ENCODE measurements around the gene POR. TPM values are rescaled to one million over a fixed set of nuclear protein-coding genes. Genes with fewer than 3 reads are reported as not detected.
"Not testable (repeated sequence)": the region's sequence is repeated elsewhere in the genome, so short reads cannot be mapped to it uniquely, and the experiment has no call there.

Gene POR
- polyA plus RNA-seq, 1 donor from 2014 or later = 61.2 TPM

DNA sequence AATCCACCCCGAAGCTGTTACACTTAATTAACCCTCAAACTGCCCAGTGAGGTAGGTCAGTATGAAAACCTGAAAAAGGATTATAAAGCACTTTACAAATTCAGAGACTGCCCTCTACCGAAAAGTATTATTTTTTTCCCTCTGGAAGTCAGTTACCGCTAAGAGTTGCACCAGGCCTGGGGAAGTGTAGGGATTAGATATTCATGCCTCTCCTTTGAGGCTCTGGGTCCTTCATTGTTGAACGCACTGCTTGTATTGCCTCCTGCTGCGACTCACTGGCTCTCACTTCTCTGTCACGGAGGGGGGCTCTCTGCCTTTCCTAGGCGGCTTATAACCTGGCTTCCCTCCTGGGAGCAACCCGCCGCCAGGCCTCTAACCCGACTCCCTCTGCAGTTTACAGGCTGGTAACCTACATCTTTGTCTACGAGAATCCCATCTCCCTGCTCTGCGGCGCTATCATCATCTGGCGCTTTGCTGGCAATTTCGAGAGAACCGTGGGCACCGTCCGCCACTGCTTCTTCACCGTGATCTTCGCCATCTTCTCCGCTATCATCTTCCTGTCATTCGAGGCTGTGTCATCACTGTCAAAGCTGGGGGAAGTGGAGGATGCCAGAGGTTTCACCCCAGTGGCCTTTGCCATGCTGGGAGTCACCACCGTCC, 33.4 kb upstream of the POR start:
- Histone ChIP-seq H3K9me2 (ENCODE audit: insufficient read depth, low read length) (no peaks in the 10 kb centered on the region), H3K36me3 (ENCODE audit: insufficient read depth, low read length) (peaks cover 5% of the 10 kb centered on the region), H3F3A (ENCODE audit: insufficient read depth, low read length, poor library complexity, severe bottlenecking) (no peaks in the 10 kb centered on the region), H3K27ac (ENCODE audit: low read length) (no peak overlapping the region), H3K9me3 (ENCODE audit: low read length) (no peaks in the 10 kb centered on the region), H3K79me2 (replicated peaks; ENCODE audit: insufficient read depth, low read length) (peaks cover 31% of the 10 kb centered on the region), H2AFZ (ENCODE audit: low read depth, low read length) (no peak overlapping the region), H3K4me2 (ENCODE audit: low read length) (no peak overlapping the region), H3K4me3 (ENCODE audit: low read length) (no peak overlapping the region), H3K9ac (ENCODE audit: low read length) (no peak overlapping the region), H4K20me1 (ENCODE audit: insufficient read depth) (no peaks in the 10 kb centered on the region), H3K27me3 (ENCODE audit: insufficient read depth, low read depth, low read length) (no peaks in the 10 kb centered on the region)
- TF ChIP-seq SMC3 (conservative IDR thresholded peaks at IDR 0.05; ENCODE audit: poor library complexity) (no peak), MXI1 (conservative IDR thresholded peaks at IDR 0.05; ENCODE audit: poor library complexity, severe bottlenecking) (no peak), TAF1 (IDR thresholded peaks at IDR 0.05; ENCODE audit: low read depth) (no peak), EZH2 (IDR thresholded peaks at IDR 0.05; ENCODE audit: borderline replicate concordance, insufficient read depth, low read length, poor library complexity, severe bottlenecking) (no peak), EP300 (conservative IDR thresholded peaks at IDR 0.05; ENCODE audit: poor library complexity, severe bottlenecking) (no peak), RAD21 (conservative IDR thresholded peaks at IDR 0.05) (no peak), POLR2AphosphoS5 (IDR thresholded peaks at IDR 0.05) (no peak)
- TF ChIP-seq, protein P1, sequence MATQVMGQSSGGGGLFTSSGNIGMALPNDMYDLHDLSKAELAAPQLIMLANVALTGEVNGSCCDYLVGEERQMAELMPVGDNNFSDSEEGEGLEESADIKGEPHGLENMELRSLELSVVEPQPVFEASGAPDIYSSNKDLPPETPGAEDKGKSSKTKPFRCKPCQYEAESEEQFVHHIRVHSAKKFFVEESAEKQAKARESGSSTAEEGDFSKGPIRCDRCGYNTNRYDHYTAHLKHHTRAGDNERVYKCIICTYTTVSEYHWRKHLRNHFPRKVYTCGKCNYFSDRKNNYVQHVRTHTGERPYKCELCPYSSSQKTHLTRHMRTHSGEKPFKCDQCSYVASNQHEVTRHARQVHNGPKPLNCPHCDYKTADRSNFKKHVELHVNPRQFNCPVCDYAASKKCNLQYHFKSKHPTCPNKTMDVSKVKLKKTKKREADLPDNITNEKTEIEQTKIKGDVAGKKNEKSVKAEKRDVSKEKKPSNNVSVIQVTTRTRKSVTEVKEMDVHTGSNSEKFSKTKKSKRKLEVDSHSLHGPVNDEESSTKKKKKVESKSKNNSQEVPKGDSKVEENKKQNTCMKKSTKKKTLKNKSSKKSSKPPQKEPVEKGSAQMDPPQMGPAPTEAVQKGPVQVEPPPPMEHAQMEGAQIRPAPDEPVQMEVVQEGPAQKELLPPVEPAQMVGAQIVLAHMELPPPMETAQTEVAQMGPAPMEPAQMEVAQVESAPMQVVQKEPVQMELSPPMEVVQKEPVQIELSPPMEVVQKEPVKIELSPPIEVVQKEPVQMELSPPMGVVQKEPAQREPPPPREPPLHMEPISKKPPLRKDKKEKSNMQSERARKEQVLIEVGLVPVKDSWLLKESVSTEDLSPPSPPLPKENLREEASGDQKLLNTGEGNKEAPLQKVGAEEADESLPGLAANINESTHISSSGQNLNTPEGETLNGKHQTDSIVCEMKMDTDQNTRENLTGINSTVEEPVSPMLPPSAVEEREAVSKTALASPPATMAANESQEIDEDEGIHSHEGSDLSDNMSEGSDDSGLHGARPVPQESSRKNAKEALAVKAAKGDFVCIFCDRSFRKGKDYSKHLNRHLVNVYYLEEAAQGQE (IDR thresholded peaks at IDR 0.05; ENCODE audit: borderline replicate concordance) = no peak
- TF ChIP-seq, protein P2, sequence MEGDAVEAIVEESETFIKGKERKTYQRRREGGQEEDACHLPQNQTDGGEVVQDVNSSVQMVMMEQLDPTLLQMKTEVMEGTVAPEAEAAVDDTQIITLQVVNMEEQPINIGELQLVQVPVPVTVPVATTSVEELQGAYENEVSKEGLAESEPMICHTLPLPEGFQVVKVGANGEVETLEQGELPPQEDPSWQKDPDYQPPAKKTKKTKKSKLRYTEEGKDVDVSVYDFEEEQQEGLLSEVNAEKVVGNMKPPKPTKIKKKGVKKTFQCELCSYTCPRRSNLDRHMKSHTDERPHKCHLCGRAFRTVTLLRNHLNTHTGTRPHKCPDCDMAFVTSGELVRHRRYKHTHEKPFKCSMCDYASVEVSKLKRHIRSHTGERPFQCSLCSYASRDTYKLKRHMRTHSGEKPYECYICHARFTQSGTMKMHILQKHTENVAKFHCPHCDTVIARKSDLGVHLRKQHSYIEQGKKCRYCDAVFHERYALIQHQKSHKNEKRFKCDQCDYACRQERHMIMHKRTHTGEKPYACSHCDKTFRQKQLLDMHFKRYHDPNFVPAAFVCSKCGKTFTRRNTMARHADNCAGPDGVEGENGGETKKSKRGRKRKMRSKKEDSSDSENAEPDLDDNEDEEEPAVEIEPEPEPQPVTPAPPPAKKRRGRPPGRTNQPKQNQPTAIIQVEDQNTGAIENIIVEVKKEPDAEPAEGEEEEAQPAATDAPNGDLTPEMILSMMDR (IDR thresholded peaks at IDR 0.05; ENCODE audit: poor library complexity, severe bottlenecking) = no peak

DNA sequence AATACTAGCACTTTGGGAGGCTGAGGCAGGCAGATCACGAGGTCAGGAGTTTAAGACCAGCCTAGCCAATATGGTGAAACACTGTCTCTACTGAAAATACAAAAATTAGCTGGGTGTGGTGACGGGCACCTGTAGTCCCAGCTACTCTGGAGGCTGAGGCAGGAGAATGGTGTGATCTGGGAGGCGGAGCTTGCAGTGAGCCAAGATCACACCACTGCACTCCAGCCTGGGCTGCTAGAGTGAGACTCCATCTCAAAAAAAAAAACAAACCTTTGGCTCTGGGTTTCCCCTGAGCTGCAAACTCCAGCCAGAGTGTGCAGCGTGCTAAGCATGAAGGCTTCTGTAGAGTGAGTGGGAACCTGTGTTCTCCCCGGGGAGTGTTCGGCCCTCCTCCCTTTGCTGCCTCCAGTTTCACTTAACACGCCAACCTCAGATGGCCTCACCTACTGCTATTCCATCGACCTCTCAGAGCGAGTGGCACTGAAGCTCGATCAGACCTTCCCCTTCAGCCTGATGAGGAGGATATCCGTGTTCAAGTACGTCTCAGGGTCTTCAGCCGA, 31.6 kb upstream of the POR start:
- H3K79me2 ChIP-seq (replicated peaks; ENCODE audit: insufficient read depth, low read length) = peaks cover 31% of the 10 kb centered on the region
- H3K4me3 ChIP-seq (ENCODE audit: low read length); H2AFZ ChIP-seq (ENCODE audit: low read depth, low read length); H3K9me2 ChIP-seq (ENCODE audit: insufficient read depth, low read length); H3F3A ChIP-seq (ENCODE audit: insufficient read depth, low read length, poor library complexity, severe bottlenecking); H4K20me1 ChIP-seq (ENCODE audit: insufficient read depth); H3K4me2 ChIP-seq (ENCODE audit: low read length); H3K27me3 ChIP-seq (ENCODE audit: insufficient read depth, low read depth, low read length); H3K36me3 ChIP-seq (ENCODE audit: insufficient read depth, low read length); H3K27ac ChIP-seq (ENCODE audit: low read length); H3K9me3 ChIP-seq (ENCODE audit: low read length); H3K9ac ChIP-seq (ENCODE audit: low read length): not testable (repeated sequence)

Data from neural cell (in vitro differentiated cells).